LHCN-M2 (cell line): ENCODE results near the gene TIMM9. TPM values are rescaled to one million over a fixed set of nuclear protein-coding genes. Genes with fewer than 3 reads are reported as not detected.
"Not testable (repeated sequence)": the region's sequence is repeated elsewhere in the genome, so short reads cannot be mapped to it uniquely, and the experiment has no call there.

Experiments
- DNase-seq: peaks from one replicate; pipeline ENCODE4 v3.0.0-alpha.2; 2012; ENCODE audit warnings: low read depth
- polyA plus RNA-seq: library from polyadenylated mRNA; unstranded; fragments of >200 nt; gene quantifications from one replicate; pipeline ENCODE4 v1.2.1, GENCODE V29; 2012; ENCODE audit warnings: missing spikeins
- total RNA-seq: library from RNA; depleted of rRNA; stranded (reverse); fragments of >200 nt; gene quantifications from 2 replicates; pipeline ENCODE4 v1.2.3, GENCODE V29; 2014; rRNA removed

The TIMM9 gene, protein sequence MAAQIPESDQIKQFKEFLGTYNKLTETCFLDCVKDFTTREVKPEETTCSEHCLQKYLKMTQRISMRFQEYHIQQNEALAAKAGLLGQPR
- 38.2 and 49.8 TPM in 2 replicates for total RNA-seq
- polyA plus RNA-seq, result 39.2 TPM

DNA sequence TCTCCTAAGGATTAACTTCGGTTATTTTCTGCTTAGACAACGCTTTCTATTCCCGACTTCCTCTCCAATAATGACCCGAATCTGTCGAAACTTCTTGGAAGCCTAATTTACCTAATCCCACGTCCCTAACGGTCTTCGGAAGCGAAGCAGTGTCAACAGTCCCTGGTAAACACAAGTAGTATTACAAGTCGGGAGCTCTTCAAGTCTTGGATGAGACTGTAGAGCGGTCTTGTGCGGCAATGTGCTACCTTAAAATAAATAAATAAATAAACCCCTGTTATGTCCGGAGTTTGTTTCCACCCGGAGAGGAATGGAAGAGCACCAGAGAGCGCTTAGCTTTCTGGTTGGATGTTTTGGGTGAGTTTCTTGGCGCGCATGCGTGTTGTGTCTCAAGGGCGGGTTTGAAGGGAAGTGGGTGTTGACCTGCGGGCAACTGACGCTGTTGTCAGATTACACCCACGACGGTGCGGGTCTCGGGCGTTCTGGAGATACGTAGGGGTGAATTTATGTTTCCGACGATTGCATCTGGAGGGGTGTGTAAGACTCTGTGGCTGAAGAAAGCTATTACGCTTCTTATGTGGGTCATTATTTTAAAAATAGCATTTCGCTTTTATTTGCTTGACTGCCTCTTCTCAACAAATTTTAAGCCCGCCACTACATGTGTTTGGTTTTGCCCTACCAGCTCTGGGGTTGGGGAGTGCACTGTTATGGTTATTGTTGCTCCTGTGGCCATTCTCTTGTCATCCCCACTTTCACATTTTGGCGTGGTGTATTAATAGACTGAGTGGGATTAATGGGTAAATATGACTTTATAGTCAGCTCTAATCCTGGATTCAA lies at the start of gene TIMM9, which contains the start of gene KIAA0586:
TIMM9 (minus strand) TSS at position 251 of the 837 bp plus-strand sequence. CDS start 15,586 bp downstream, outside the sequence.
KIAA0586 (plus strand) TSS at position 439 of the 837 bp plus-strand sequence. CDS start 546 bp downstream, outside the sequence.
- DNase-seq, result peak; percentile 99

DNA sequence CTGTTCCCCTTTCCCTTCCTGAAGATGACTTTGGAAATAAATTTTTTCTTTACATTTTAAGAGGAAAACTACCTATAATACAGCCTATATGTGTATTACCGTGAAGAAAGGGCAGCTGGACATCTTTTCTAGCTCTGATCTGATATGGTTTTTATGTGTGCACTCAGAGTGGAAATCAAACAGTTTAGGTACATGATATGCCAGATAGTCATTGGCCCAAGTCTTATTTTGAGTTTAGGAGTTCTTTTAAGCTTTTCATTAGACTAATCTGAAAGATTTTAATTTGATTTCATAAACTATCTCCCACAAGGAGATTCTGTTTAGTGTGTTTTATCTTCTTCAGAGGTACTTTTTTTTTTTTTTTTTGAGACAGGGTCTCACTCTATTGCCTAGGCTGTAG lies 49.0 kb upstream of the TIMM9 start:
- DNase-seq, result no peak

DNA sequence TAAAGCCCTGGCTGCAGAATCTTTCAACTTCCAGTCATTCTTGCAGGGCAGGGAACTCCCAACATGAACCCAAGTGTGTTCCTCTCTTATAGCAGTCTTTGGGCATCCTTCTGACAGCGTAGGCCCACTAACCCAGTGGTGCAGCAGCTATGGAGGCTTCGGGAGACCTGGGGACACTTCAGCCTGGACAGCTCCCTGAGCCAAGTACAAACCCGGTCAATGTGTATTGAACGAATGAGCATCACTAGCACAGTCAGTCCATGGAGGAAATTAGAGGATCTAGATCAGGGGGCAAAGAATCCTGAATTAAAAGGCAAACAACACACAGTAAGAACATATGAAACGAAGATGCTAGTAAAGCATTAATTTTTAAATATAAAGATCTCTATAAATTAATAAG lies 42.0 kb upstream of the TIMM9 start:
- no peak for DNase-seq

DNA sequence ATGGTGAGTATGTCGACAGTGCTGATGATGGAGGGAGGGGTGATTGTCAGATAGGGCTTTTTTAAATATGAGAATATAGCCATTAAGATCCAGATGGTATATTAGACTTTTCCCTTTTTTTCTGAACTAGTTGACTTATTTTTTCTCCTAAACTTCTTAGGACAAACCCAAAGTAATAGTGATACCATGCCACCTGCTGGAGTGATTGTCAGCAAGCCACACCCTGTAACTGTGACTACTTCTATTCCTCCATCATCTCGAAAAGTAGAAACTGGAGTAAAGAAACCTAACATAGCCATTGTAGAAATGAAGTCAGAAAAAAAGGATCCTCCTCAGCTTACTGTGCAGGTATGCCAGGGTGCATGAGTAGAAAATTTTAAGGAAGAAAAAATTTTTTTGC lies 40.2 kb upstream of the TIMM9 start:
- no peak for DNase-seq

DNA sequence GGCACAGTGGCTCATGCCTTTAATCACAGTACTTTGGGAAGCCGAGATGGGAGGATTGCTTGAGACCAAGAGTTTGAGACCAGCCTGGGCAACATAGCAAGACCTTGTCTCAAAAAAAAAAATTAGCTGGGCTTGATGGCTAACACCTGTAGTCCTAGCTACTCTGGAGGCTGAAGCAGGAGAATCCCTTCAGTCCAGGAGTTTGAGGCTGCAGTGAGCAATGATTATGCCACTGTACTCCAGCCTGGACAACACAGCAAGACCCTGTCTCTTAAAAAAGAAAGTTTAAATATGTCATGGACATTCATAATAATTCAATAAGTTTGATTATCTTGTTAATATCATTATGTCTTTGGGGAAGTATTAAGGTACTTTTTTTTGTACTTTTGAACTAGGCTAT lies 39.1 kb upstream of the TIMM9 start:
- no peak for DNase-seq

DNA sequence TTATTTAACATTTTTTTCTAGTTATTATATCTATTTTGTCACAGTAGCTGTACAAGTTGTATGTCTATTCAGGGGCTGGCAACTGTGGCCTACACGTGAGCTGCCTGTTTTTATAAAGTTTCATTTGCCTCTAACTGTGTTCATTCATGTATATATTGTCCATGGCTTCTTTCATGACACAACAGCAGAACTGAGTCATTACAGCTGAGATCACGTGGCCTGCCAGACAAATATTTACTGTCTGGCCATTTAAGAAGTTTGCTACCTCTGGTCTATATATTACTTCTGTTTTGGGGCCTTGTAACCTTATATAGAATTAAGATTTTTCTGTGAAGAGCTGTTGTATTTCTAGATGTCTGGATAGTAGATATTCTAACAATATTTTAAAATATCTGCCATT lies 38.1 kb upstream of the TIMM9 start:
- peak; percentile 14 for DNase-seq

DNA sequence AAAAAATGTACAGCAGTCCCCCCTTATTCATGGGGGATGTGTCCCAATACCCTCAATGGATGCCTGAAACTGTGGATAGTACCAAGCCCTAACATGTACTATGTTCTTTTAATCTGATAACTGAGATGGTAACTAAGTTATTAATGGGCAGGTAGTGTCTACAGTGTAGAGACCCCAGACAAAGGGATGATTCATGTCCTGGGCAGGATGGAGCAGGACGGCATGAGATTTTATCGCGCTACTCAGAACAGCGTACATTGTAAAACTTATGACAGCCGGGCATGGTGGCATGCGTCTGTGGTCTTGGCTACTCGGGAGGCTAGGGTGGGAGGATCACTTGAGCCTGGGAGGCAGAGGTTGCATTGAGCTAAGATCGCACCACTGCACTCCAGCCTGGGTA lies 37.3 kb upstream of the TIMM9 start:
- DNase-seq, result no peak

DNA sequence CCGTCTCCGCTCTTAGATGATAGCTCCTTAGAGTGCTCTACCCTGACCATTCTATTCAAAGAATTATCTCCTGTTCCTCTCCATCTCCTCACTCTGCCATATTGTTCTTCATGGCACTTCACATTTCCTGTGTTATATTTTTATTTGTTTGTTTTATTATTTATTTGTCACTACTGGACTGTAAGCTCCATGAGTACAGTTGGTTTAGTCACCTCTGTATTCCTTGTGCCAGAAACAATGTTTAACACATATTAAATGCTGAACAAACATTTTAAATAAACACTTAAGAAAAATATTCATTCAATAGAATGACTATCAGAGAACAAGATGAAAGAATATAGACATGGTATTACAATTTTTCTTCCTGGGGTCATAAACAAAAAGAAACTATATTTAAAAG lies 35.8 kb upstream of the TIMM9 start:
- DNase-seq, result no peak

DNA sequence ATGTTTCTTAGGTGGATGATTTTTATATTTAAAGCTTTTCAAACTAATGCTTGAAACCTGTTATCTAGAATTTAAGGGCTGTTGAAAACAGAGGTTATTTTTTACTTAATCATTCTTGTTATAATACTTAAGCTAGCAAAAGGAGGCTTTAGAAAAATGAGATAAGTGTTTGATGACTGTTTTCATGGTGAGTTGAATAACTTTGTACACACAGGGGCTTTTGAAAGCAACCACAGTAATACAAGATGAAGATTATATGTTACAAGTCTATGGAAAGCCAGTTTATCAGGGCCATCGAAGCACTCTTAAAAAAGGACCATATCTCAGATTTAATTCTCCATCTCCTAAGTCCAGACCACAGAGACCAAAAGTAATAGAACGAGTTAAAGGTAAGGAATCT lies 33.4 kb upstream of the TIMM9 start:
- no peak for DNase-seq

DNA sequence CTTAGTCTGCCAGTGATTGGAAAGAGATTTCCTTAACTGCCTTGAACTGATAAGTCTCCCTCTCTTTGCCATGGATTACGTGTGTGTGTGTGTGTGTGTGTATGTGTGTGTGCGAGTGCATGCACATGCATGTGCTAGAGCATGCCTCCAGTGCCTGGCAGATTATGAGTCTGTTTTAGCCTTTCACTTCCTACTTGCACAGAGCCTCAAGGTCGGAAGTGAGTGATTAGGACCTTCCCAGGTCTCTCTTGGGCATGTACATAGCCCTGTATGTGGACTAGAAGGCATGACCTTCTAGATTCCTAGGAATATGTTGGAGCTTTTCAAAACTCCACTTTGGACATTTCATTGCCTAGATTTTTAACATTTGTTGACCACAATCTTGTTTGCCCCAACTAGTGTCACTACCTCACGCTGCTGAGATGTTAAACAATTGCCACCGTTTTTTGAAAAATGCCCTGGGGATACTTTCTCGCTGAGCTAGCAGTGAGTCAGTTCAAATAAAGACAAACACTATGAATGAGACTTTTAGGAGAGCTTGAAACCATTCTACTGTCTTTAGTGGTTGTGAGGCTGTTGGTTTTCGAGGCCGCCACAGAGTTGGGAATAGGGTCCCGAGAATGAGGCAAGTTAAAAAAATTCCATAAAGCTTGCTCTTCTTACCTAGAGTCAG lies 28.4 kb upstream of the TIMM9 start:
- no peak for DNase-seq

DNA sequence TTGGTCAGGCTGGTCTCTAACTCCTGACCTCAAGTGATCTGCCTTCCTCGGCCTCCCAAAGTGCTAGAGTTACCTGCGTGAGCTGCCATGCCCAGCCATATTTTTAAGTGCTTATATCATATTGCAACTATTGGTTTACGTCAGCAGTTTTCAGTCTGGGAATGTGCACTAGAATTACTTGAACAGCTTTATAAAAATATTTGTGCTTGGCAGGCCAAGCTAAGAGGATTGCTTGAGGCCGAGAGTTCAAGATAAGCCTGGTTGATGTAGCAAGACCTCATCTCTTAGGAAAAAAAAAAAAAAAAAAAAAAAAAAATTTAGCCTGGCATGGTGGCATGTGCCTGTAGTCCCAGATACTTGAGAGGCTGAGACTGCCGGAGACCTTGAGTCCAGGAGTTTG lies 17.3 kb upstream of the TIMM9 start:
- no peak for DNase-seq

DNA sequence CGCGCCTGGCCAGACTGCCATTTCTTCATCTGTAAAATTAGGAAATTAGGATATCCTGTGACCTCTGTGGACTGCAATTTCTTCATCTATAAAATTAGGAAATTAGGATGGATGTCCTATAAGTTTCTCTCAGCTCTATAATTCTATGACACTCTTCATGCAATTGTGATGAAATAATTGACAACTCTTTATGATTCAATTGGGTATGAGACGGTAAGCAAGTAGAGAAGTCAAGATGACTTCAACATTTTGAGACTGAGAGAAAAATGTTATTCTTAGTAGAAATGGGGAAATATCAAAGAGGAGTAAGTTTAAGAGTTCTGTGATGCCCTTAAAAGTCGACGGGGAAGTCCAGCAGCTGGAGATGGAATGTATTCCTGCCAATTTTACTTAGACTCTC lies 12.1 kb upstream of the TIMM9 start:
- no peak for DNase-seq

DNA sequence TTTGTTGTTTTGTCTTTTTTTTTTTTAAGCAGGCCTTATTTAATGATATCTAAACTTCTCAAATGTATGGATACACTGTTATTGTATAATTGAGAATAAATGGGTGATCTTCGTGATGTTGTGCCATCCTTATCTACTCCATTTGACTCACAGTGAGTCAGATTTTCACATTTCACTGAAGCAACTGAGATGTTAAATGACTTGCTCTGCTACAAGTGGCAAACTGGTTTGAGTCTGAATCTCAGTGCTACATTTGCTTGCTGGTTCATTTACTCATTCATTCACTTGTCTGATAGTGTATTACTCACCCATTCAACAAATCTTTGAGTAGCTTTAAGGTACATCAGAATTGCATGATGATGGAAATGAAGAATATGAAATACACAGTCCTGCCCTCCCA lies 2.8 kb upstream of the TIMM9 start:
- DNase-seq, result peak; percentile 57

DNA sequence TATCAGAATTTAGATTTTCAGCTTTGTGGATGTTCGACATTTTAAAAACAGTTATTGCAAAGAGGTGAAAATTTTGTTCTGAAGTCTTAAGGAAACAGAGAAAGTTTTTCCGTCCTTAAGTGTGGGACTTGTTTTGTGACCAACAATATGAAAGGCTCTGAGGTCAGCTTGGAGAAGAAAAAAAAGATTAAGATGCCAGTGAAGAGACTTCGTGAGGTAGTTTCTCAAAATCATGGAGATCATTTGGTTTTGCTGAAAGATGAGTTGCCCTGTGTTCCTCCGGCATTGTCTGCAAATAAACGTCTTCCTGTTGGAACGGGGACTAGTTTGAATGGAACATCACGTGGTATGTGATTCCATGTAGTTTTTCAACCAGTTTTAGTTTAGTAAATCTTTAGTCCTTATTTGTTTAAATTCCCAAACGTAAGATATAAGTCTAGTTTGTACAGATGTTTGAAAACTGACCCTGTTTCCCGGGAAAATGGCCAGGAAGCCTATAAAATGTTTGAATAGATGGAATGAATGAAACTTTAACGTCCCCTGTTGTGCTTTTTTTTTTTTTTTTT lies 870 bp upstream of the TIMM9 start:
- DNase-seq, result peak; percentile 64

DNA sequence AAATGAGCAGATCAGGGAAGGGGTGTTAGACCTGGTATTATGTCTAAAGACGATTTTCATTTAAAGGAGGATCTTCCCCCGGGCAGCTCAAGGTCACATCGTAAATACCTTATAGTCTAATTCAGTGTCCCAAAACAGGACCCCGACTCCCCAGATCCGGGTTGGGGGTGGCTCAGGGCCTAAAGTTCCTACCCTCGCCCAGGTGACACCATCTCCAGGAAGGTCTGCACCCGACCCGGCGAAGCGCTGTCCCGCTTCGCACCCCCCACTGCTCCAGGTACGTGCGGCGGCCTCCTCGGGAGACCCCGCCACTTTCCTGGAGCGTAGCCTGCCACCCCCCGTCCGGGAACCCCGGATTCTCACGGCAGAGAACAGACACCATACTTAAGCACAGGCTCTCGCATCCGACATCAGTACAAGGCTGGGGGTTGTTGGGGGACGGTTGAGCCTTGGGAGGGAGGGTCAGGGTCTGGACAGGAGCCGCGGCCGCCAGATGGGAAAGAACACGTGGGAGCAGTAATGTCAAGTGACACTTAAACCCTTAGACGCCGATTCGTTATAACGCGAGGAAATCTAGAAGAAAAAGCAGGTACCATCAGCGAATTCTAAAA lies 556 bp downstream of the TIMM9 start:
- peak; percentile 67 for DNase-seq

DNA sequence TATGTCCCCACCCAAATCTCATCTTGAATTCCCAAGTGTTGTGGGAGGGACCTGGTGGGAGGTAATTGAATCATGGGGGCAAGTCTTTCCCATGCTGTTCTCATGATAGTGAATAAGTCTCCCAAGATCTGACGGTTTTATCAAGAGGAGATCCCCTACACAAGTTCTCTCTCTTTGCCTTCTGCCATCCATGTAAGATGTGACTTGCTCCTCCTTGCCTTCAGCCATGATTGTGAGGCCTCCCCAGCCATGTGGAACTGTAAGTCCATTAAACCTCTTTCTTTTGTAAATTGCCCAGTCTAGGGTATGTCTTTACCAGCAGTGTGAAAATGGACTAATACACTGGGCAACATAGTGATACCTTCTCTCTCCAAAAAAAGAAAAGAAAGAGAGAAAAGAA lies 10.4 kb downstream of the TIMM9 start:
- not testable (repeated sequence) for DNase-seq

DNA sequence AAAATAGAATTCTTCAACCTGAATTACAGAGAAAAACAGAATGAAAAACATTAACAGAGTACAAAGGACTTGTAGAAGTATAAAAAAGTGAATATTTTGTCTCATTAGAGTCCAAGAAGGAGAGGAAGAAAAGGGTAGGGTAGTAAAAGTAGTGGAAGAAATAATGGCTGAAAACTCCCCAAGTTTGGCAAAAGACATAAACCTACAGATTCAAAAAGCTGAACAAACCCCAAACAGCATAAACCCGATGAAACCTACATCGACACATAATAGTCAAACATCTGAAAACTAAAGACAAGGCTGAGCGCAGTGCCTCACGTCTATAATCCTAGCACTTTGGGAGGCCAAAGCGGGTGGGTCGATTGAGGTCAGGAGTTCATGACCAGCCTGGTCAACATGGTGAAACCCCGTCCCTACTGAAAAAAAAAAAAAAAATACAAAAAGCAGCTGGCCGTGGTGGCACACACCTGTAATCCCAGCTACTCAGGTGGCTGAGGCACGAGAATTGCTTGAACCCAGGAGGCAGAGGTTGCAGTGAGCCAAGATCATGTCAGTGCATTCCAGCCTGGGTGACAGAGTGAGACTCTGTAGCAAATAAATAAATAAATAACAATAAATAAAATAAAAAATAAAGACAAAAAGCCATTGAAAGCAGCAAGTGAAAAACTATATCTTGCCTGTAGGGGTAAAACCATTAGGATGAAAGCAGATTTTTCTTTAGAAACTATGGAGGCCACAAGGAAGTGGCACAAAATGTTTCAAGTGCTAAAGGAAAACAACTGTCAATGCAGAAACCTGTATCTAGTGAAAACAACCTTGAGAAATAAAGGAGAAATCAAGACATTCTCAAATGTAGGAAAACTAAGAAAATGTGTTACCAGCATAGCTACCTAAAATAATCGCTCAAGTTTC lies 11.4 kb downstream of the TIMM9 start:
- DNase-seq, result no peak

DNA sequence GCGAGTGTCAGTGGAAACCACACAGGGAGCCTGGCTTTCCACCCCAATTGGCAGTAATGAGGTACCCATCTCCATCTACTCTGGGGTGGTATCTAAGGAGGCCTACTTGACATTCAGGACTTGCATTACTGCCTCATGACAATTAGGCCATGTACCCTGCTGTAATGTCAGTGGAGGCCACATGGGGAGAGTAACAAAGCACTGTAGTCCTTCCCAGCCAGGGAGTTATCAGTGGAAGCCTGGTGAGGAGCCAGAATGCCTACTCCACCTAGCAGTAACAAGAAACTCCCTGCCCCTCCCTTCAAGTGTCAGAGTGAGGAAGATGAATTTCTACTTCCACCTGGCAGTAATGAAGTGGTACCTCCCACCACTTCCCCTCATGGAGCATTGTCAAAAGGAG lies 12.5 kb downstream of the TIMM9 start:
- no peak for DNase-seq

DNA sequence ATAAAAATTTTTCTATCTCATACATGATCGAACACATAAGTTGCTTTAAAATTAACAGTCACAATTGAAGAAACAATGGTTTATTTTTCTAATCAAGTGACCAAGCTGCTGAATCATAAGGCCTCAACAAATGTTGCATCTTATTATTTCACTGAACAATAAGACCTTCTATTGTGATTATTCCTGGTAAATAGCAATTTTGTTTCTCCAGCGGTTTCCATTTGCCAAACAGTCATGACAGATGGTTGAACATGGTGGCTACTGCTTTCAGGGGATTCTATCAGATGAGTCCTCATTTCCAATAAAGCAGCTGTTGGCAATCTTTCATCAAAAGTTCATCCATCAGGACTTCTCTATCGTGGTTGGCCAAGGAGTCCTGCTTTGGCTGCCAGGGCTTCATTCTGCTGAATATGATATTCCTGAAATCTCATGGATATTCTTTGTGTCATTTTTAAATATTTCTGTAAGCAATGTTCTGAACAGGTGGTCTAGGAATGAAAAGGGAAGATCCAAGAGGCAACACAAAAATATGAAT lies 18.6 kb downstream of the TIMM9 start:
- no peak for DNase-seq

DNA sequence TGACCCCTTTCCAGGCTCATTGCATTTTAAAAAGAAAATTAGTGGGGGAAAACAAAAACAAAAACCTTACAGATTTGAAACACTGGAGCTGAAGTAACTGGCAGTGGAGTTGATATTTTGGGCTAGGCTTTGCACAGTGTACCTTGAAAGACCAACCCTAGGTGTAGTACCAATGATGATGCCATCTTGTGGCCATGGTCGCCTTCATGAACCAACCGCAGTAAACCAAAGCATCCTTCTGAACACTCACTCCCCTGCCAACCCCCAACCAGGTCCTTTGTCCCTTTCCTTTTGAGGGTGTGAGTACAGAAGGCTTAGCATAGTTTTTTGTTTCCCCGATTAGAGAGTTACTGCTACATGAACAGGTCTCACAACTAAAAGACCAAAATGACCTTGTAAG lies 25.7 kb downstream of the TIMM9 start:
- no peak for DNase-seq

DNA sequence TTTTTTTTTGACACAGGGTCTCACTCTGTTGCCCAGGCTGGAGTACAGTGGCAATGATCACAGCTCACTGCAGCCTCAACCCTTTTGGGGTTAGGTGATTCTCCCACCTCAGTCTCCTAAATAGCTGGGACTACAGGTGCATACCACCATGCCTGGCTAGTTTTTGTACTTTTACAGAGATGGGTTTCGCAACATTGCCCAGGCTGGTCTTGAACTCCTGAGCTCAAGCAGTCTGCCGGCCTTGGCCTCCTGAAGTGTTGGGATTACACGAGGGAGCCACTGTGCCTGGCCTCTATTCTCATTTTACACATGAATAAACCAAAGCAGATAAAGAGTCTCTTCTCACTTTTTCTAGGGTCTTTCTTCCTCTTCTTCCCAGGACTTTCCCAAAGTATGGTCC lies 28.4 kb downstream of the TIMM9 start:
- no peak for DNase-seq
